GM19351 (cell line): ENCODE measurements around the gene ZNF709.
"Not testable (repeated sequence)": the region's sequence is repeated elsewhere in the genome, so short reads cannot be mapped to it uniquely, and the experiment has no call there.

Experiments used
- ATAC-seq: cut with Tn5 transposase; IDR thresholded peaks from one replicate; pipeline ENCODE4 v1.9.1; 2021; ENCODE audit warnings: mild to moderate bottlenecking, moderate library complexity; ENCODE audit not compliant: unreplicated experiment

ZNF709 gene

DNA sequence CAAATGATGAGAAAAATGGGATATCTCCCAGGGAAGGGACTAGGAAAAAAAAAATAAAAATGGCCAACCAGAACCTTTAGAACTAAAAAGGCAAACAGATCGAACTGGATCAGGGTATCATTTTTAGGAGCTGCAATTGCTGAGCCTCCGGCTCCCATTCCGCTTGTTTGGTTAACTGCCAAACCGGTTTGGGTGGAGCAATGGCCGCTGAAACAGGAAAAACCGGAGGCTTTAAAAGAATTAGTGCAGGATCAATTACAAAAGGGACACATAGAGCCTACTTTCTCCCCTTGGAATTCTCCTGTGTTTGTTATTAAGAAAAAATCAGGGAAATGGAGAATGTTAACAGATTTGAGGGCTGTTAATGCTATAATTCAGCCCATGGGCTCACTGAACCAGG lies 31.1 kb downstream of the ZNF709 start:
- ATAC-seq, result no peak

DNA sequence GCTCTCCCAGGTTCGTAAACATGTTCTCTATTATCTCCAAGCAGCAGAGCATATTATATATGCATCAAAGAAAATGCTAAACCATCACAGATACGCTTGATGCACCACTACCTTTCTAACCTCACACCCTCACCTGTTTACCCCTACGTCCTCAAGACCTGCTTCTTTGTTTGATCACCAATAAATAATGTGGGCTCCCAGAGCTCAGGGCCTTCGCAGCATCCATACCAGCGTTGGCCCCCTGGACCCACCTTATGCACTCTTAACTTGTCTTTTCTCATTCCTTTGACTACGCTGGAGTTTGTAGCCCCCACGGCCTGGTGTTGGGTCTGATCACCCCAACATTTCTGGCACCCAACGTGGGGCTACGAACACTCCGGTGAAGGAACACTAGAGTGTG lies 33.8 kb downstream of the ZNF709 start:
- ATAC-seq, result no peak

DNA sequence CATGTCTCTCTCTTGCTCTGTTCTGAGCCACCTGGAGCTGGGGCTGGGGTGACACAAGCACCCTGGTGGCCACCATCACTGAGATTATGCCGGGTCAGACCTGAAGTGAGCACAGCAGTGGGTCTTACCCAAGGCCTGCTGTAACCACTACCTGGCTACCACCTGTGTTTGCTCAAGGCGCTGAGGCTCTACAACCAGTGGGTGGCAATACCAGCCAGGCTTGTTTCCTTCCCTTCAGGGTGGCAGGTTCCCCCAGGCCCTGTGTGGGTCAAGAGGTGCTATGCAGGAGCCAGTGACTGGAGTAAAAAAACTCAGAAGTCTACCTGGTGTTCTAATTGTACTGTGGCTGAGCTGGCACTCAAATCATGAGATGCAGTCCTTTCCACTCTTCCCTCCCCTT lies 35.8 kb downstream of the ZNF709 start:
- no peak for ATAC-seq

DNA sequence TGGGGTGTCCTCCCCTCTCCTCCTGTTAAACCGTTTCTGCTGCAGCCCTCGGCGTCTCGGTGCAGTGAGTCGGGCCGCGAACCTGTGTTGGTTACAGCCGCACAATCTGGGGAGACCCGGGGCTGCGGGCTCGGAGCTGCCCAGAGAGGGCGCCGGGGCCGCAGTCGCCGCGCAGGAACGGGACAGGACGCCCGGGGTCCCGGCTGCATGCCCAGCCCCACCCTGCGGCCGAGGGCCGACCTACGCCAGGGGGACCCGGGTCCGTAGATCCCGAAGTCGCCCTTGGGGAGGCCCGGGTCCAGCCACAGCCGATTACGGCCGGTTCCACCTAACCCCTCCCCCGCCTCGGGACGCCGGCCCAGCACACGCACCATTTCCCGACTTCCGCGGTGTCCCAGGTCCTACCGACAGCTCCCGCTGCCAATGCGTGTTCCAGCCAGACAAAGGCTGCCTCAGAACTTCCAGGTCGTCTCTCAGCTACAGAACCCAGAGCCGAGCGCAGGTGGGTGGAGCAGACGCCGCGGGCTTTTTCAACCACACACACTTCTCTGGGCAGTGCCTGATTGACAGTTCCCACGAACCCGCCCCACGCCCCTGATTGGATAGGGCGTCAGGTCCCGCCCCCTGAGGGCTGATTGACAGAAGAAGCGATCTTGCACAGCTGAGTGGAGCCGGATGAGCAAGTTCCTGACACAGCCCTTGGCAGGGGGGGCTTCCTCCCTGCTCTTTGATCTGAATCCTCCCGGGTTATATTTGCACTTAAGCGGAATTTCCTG lies 43.9 kb downstream of the ZNF709 start, which contains the start of gene ZNF443:
Gene ZNF443, minus strand, starts transcription at position 481 of the 776 bp plus-strand sequence. Its CDS starts 107 bp downstream, at position 374.
- peak; percentile 95 for ATAC-seq

DNA sequence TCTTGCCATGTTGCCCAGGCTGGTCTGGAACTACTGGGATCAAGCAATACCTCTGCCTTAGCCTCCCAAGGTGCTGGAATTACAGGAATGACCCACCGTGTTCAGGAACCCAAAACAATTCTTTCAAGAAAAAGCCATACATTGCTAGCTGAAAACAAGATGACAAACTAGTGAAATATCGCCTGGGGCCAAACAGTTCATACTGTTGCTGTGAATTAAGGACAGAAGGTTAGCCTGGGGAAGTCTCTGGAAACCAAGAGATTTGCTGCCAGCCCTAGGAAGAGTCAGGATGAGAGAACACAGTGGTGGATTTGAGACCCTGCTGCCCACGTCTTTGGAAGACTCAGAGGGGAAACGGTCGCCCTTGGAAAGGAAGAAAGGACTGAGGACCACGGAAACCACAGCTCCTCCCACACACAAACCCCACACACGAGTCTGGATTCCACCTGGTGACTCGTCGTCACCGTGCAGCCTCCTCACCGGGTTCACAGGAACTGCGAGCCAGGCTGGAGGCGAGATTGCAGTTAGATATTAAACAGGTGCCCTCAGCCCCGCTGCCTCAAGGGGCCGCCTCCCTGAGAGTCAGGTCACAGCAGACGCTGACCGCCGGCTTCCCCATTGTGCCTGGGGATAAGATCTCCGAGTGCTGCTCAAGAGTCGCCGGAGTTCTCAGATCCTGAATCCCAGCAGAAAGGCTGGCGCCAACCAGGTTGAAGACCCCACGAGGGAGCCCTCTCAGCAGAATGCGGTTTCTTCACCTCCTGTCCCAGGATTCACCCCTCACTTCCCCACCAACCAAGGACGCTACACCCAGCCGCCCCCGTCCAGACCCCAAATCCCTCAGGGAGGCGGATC lies 44.7 kb downstream of the ZNF709 start:
- not testable (repeated sequence) for ATAC-seq

DNA sequence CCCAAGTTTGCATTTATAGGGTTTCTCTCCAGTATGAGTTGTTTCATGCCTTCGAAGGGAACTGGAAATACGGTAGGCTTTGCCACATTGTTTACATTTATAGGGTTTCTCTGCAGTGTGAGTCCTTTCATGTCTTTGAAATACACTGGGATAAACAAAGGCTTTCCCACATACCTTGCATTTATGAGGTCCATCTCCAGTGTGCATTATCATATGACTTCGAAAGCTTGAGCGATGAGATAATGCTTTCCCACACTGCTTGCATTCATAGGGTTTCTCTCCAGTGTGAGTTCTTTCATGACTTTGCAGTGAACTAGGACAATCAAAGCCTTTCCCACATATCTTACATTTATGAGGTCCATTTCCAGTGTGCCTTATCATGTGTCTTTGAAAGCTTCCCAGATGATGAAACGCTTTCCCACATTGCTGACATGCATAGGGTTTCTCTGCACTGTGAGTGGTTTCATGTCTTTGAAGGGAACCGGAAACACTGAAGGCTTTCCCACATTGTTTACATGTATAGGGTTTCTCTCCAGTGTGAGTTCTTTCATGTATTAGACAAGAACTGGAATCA lies 53.8 kb downstream of the ZNF709 start:
- not testable (repeated sequence) for ATAC-seq

DNA sequence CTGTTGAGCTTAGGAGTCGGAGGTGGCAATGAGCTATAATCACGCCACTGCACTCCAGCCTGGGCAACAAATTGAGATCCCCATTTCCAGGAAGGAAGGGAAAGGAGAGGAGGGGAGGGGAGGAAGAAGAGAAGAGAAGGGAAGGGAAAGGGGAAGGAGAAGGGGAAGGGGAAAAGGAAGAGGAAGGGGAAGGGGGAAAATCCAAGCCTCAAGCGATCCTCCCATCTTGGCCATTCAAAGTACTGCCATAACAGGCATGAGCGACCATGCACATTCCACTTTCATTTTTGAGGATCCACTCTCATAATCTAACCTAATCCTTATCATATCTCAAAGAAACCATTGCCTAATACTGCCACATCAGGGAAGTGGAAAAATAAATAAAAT lies 58.7 kb downstream of the ZNF709 start:
- ATAC-seq, result no peak

DNA sequence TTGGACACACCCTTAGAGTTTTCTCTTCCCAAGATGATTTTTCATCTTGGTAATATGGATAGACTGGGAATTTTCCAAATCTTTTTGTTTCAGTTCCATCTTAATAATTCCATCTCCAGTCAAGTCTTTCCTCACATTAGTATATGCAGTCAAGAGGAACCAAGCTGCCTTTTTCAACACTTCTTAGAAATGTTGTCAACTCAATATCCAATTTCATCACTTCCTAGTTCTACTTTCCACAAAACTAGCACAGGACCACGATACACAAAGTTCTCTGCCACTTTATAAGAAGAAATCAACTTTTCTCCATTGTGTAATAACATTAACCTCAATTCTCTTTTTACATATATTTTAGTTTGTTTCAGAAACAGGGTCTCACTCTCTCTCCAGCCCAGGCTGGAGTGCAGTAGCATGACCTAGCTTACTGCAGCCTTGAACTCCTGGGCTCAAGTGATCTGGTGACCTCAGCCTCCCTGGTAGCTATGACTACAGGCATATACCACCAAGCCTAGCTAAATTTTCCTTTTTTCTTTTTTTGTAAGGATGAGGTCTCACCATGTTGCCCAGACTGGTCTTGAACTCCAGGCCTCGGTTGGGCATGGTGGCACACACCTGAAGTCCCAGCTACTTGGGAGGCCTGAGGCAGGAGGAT lies 59.3 kb downstream of the ZNF709 start:
- no peak for ATAC-seq

DNA sequence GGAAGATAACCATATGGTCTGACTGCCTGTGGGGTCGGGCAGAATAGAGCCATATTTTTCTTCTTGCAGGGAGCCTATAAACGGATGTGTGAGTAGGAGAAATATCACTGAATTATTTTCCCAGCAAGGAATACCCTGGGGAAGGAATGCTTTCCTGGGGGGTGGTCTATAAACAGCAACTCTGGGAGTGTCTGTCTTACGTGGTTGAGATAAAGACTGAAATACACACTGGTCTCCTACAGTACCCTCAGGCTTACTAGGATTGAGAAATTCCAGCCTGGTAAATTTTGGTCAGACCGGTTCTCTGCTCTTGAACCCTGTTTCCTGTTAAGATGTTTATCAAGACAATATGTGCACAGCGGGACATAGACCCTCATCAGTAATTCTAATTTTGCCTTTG lies 67.3 kb downstream of the ZNF709 start:
- not testable (repeated sequence) for ATAC-seq

DNA sequence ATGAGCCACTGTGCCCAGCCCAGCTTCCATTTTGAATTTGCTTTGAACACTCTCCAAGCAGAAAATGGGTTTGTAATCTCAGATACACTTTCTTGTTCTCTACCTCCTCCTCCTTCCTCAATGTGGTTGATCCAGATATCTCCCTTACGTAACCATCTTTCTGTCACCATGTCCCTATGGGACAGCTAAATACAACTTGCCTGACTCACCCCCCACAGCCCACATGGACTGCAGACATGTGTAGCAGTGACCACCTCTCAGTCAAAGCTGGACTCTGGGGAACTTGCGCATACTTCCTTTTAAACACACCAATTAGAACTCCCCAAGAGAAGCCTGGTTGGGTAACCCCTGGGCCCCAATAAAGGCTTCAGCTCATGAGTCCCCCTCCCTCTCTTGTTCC lies 72.7 kb downstream of the ZNF709 start:
- ATAC-seq, result no peak
